HG03571 (cell line): ENCODE measurements around the gene SLIT3.

ENCODE experiments used
- ATAC-seq: cut with Tn5 transposase; IDR thresholded peaks from one replicate; pipeline ENCODE4 v1.9.1; 2021; ENCODE audit not compliant: unreplicated experiment

Gene SLIT3

GRCh38 chr5:168818558-168818957, 482.4 kb downstream of the SLIT3 start:
- ATAC-seq: no peak

GRCh38 chr5:168817591-168817990, 483.3 kb downstream of the SLIT3 start:
- ATAC-seq: no peak

- no peak for ATAC-seq
Measured at GRCh38 chr5:168816661-168817060, 484.3 kb downstream of the SLIT3 start.

GRCh38 chr5:168813184-168813968, 487.6 kb downstream of the SLIT3 start:
- ATAC-seq: no peak

- ATAC-seq: no peak
Measured at GRCh38 chr5:168810641-168811040, 490.3 kb downstream of the SLIT3 start.

- ATAC-seq: no peak
Measured at GRCh38 chr5:168809218-168809617, 491.7 kb downstream of the SLIT3 start.

- ATAC-seq: no peak
Measured at GRCh38 chr5:168808051-168808616, 492.8 kb downstream of the SLIT3 start.

- no peak for ATAC-seq
Measured at GRCh38 chr5:168807287-168807686, 493.7 kb downstream of the SLIT3 start.

- no peak for ATAC-seq
Measured at GRCh38 chr5:168803541-168803940, 497.4 kb downstream of the SLIT3 start.

- no peak for ATAC-seq
Measured at GRCh38 chr5:168802337-168802736, 498.6 kb downstream of the SLIT3 start.

- ATAC-seq: no peak
Measured at GRCh38 chr5:168801567-168801966, 499.4 kb downstream of the SLIT3 start.

- no peak for ATAC-seq
Measured at GRCh38 chr5:168800701-168801100, 500.2 kb downstream of the SLIT3 start.

GRCh38 chr5:168798065-168799023, 502.6 kb downstream of the SLIT3 start:
- ATAC-seq: no peak

- ATAC-seq: no peak
Measured at GRCh38 chr5:168796593-168797580, 504.1 kb downstream of the SLIT3 start.

- ATAC-seq: no peak
Measured at GRCh38 chr5:168796000-168796399, 504.9 kb downstream of the SLIT3 start.

GRCh38 chr5:168793841-168794837, 506.8 kb downstream of the SLIT3 start:
- ATAC-seq: no peak

GRCh38 chr5:168792678-168793077, 508.3 kb downstream of the SLIT3 start:
- ATAC-seq: no peak

- no peak for ATAC-seq
Measured at GRCh38 chr5:168790671-168791250, 510.2 kb downstream of the SLIT3 start.
